ENCODE data around the gene FHL5. TPM values are rescaled to one million over a fixed set of nuclear protein-coding genes. Genes with fewer than 3 reads are reported as not detected.

The FHL5 gene
- total RNA-seq, 4 donors from 2014 or later: 3.5 to 14.3 (median 7.7) TPM

DNA sequence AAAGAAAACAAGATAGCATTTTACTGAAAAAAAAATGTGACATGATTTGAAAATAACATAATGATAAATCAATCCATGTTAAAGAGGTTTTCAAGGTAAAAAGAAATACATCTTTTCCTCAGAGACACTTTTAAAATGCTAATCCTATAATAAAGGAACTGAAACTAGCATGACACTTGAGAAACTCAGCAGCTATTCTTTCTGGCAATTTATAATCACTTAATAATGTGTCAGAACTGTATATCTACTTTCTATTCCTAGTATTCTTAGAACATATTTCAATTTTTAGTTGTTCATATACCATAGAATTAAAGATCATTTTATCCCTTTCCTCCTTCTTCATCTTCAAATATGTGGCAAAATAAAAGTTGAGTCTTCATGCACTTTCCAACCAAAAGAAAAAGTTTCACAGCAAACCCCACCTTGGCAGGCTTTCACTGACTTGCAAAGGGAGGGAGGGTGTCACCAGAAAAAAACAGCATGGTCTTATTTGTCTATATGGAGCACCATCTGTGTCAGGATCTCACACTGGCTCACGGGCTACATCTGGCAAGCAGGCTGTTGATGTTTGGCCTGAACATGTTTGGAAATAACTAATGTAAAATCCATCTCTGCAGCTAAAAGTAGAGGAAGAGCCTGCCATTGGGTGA lies 48.5 kb downstream of the FHL5 start:
- H3K4me3 ChIP-seq (ENCODE audit: low read depth, poor library complexity, severe bottlenecking): no peak overlapping the region
- TF ChIP-seq, protein P1, sequence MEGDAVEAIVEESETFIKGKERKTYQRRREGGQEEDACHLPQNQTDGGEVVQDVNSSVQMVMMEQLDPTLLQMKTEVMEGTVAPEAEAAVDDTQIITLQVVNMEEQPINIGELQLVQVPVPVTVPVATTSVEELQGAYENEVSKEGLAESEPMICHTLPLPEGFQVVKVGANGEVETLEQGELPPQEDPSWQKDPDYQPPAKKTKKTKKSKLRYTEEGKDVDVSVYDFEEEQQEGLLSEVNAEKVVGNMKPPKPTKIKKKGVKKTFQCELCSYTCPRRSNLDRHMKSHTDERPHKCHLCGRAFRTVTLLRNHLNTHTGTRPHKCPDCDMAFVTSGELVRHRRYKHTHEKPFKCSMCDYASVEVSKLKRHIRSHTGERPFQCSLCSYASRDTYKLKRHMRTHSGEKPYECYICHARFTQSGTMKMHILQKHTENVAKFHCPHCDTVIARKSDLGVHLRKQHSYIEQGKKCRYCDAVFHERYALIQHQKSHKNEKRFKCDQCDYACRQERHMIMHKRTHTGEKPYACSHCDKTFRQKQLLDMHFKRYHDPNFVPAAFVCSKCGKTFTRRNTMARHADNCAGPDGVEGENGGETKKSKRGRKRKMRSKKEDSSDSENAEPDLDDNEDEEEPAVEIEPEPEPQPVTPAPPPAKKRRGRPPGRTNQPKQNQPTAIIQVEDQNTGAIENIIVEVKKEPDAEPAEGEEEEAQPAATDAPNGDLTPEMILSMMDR (IDR thresholded peaks at IDR 0.05): no peak
- WGBS, 2 donors: 32 to 36% methylated on average over 1 of the region's 1 CpG
- DNase-seq (ENCODE audit: low spot score in 2 of 2): no peak
- intact Hi-C loops (cut with DNase I; ENCODE audit: low total_unique reads): no loop called here

DNA sequence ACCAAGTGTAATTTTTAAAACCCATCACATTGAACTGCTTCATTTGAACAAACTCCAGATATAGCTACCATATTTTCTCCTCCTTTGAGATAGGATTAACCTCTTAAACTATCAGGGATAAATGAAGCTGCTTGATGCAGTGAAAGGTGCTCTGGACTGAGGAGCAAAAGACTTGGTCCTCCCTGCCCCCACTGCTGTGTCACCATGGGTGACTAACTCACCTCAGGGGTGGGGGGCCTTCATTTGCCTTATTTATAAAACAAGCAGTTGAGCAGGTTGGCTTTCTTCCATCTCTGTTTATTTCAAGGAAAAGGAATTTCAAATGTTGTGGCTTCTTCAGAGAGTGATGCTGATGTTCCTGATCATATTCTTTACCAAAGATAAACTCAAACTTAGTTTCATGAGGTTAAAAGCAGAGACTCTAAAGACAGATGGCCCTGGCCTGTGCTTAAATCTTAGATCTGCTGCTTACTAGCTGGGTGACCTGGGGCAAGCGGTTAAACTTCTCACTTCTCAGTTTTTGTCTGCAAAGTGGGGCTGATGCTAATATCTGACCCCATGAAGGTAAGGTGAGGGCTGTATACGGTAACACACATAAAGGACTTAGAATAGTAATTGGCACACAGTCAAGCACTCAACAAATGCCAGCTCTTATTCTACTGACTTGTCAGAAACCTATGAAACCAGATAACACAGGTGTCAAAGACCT lies 50.5 kb downstream of the FHL5 start:
- no peak overlapping the region for H3K4me3 ChIP-seq (ENCODE audit: low read depth, poor library complexity, severe bottlenecking)
- 72 to 79% methylated on average over 2 of the region's 2 CpGs for WGBS, 2 donors
- no peak for TF ChIP-seq POLR2A (IDR thresholded peaks at IDR 0.05)
- TF ChIP-seq, protein P1 (IDR thresholded peaks at IDR 0.05): no peak
- no peak for DNase-seq (ENCODE audit: low spot score in 2 of 2)
- intact Hi-C loops (cut with DNase I; ENCODE audit: low total_unique reads): no loop called here

DNA sequence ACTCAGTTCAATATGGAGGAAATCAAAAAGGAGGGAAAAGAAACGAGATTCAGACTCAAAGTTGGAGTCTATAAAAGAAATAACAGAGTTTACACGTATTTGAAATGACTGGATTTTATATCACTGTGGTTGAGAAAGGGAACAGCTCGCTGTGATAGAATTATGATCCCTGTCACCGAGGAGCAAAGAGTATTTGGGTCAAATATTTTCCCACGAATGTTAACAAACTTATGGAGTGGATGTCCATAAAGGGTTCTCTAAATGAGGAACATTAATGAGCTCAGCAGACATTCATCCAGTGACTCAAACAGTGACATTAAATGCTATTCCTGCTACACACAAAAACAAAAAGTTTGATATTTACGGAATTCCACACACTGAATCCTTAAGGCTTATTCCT lies 57.9 kb downstream of the FHL5 start:
- no peak for DNase-seq (ENCODE audit: low spot score in 2 of 2)
- TF ChIP-seq, protein P1 (IDR thresholded peaks at IDR 0.05): no peak
- no peak for TF ChIP-seq POLR2A (IDR thresholded peaks at IDR 0.05)
- intact Hi-C loops (cut with DNase I; ENCODE audit: low total_unique reads): no loop called here
- WGBS, 2 donors: 66 to 75% methylated on average over 6 of the region's 6 CpGs
- H3K4me3 ChIP-seq (ENCODE audit: low read depth, poor library complexity, severe bottlenecking): no peak overlapping the region

DNA sequence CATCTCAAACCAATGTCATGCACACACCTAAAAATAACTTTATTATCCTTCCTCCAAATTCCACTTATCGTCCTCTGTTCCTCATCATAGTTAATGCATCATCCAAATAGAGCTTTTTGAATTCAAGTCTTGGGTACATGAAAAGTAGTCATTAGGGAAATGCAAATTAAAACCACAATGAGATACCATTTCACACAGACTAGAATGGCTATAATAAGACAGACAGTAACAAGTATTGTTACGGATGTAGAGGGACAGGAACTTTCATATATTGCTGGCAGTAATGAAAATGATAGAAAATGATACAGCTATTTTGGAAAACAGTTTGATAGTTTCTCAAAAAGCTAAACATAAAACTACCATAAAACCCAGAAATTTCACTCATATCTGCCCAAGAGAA lies 59.1 kb downstream of the FHL5 start:
- intact Hi-C loops (cut with DNase I; ENCODE audit: low total_unique reads): no loop called here
- WGBS, 2 donors: 32 to 35% methylated on average over 2 of the region's 2 CpGs
- no peak for DNase-seq (ENCODE audit: low spot score in 2 of 2)
- TF ChIP-seq, protein P1 (IDR thresholded peaks at IDR 0.05): no peak
- no peak for TF ChIP-seq POLR2A (IDR thresholded peaks at IDR 0.05)
- no peak overlapping the region for H3K4me3 ChIP-seq (ENCODE audit: low read depth, poor library complexity, severe bottlenecking)

DNA sequence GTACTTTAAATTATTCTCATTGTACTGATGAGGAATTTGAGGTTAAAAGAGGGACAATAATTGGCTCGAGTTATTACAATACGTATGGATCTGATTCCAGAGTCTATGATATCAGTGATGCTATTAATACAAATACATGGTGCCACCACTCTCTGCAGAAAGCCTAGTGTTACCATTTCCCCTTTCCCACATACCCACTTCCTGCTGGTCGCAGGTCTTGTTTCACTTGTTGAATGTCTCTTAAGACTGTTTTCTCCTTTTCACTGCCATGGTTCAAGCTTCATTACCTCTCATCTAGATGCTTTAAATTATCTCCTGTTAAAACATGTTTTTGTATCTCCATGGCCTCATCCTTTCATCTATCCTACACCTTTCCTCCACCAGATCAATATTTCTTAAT lies 62.0 kb downstream of the FHL5 start:
- H3K4me3 ChIP-seq (ENCODE audit: low read depth, poor library complexity, severe bottlenecking): no peak overlapping the region
- intact Hi-C loops (cut with DNase I; ENCODE audit: low total_unique reads): no loop called here
- TF ChIP-seq POLR2A (IDR thresholded peaks at IDR 0.05): no peak
- TF ChIP-seq, protein P1 (IDR thresholded peaks at IDR 0.05): no peak
- no peak for DNase-seq (ENCODE audit: low spot score in 2 of 2)
- WGBS, 2 donors: 33 to 57% methylated on average over 3 of the region's 3 CpGs
